ENCODE data around the gene ATP8A2.

GRCh38 chr13:25688536-25688935 lies 316.8 kb downstream of the ATP8A2 start:
- TF ChIP-seq, protein P1, sequence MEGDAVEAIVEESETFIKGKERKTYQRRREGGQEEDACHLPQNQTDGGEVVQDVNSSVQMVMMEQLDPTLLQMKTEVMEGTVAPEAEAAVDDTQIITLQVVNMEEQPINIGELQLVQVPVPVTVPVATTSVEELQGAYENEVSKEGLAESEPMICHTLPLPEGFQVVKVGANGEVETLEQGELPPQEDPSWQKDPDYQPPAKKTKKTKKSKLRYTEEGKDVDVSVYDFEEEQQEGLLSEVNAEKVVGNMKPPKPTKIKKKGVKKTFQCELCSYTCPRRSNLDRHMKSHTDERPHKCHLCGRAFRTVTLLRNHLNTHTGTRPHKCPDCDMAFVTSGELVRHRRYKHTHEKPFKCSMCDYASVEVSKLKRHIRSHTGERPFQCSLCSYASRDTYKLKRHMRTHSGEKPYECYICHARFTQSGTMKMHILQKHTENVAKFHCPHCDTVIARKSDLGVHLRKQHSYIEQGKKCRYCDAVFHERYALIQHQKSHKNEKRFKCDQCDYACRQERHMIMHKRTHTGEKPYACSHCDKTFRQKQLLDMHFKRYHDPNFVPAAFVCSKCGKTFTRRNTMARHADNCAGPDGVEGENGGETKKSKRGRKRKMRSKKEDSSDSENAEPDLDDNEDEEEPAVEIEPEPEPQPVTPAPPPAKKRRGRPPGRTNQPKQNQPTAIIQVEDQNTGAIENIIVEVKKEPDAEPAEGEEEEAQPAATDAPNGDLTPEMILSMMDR (IDR thresholded peaks at IDR 0.05), result no peak
- TF ChIP-seq POLR2A (IDR thresholded peaks at IDR 0.05), result no peak

Measured in right lobe of liver (tissue), 4 donors.